Hematopoietic multipotent progenitor cell treated with erythropoietin and hydrocortisone succinate and interleukin-3 and kit ligand, for 4 days (in vitro differentiated cells): ENCODE data around the gene NUCB2.

ENCODE experiments used
- DNase-seq: peaks from one replicate; pipeline ENCODE4 v3.0.0-alpha.2; 2015

The NUCB2 gene

DNA sequence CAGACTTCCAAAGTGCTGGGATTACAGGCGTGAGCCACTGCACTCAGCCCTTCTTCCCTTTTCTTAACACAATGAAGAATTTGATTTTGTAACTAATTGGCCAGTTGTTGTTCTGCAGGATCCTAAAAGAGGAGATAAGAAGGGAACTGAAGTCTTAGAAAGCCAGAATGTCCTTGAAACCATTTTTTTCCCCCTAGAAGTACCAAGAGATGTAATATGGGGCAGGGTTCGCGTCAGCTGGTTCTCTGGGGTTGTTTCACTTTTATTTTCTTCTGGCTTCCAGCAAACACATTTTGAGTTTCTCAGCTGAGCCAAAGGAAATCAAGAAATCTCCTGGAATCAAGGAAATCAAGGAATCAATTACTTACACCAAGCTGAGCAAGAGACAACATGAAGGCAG, 7.6 kb upstream of the NUCB2 start:
- DNase-seq: no peak

DNA sequence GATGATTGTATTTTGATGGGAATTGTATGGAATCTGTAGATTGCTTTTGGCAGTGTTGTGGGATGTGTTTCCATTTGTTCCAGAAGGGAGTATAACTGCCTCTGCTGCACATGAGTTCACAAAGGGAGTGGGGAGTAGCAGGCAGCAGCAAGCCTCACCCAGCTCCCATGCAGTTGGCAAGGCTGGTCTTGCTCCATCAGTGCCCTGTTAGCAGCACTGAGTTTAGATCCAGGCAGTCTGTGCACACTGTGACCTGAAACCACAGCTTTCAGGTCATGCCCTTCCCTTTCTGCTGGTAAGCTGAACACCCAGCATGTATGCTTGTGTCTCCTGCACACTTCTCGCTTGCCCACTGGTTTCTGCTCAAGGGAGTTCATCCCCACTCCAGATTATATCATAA, 3.7 kb upstream of the NUCB2 start:
- peak; percentile 39 for DNase-seq

DNA sequence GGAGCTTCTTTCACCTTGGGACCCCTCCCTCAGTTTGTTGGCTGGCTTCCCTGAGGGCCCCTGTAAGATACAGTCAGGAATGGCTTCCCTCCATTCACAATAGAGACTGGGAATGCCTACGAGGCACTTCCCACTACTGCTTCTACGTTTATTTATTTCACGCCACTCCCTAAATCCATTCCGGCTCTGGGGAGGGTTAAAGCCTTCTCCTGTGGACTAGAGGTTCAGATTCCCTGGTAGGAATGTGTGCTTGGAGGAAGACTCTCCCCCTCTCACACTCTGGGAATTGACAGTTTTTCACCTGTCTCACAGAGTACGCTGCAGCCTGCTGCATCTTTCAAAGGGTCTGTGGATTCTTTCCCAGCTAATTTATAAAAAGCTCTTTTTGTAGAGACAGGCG, 3.3 kb upstream of the NUCB2 start:
- no peak for DNase-seq

DNA sequence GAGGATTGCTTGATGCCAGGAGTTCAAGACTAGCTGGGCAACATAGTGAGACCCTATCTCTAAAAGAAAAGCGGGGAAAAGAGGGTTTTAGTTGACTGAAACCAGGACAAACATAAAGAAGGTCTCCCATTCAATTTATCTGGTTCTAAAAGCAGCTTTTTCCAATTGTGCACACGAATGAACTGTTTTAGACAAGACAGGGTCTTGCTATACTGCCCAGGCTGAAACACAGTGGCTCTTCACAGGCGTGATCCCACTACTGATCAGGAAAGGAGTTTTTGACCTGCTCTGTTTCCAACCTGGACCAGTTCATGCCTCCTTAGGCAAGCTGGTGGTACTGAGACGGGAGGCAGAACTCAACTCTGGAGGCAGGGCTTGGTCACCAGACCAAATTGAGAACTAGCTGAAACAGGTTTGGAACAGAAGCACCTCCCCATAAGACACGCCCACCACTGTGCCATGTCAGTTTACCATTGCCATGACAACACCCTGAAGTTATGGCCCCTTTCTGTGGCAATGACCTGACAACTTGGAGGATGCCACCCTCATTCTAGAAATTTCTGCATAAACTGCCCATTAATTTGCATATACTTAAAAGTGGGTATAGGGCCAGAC, 2.8 kb upstream of the NUCB2 start:
- peak; percentile 90 for DNase-seq

DNA sequence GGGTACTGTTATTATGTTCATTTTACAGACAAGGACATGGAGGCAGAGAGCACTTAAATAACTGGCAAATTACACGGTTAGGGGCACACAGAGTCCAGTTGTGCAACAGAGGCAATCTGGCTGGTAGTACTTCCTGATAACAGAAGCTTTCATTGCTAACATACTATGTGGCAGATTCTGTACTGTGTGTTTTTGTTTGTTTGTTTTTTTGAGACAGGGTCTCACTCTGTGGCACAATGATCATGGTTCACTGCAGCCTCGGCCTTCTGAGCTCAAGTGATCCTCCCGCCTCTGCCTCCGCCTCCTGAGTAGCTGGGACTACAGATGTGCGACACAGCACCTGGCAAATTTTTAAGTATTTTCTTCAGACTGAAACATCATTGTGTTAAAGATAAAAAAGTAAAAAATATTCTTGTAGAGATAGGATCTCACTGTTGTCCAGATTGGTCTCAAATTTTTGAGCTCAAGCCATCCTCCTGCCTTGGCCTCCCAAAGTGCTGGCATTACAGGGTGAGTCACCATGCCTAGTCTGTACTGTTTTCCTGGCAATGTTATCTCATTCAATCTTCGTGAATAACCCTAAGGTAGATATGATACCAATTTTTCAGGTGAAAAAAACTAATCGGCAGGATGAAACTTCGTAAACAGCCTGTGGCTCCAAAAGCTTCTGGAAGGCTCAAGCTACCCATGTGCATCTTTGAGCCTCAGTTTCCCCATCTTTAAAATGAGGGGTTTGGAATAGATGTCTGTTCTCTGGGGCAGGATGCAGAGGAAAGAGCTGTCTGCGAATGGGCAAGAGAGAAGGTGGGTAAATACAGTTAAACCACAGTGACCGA, 921 bp upstream of the NUCB2 start:
- peak; percentile 77 for DNase-seq

DNA sequence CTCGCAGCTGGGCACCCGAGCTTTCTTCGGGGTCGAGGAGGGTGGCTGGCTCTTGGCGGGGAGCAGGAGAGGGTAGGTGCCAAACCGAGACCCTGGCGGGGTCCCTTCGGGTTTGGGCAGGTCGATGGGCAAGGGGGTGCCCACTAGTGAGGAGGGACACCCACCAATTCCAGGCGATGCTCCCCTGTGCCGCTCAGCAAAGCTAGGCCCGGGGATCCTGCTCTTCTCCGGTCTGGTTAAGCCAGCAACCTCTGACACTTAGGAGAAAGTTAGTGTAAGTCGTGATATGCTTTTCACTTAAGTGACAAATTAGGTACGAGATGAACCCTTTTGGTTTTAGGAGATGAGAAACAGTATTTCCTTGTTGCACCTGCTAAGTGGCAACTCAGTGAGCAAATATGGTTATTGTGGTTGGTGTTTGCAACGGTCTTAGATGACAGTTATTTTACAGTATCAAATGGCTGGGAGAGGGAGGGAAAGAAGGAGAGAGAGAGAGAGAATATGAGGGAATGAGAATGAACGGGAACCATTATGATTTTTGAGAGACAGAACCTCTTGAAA, 565 bp downstream of the NUCB2 start:
- peak; percentile 88 for DNase-seq

DNA sequence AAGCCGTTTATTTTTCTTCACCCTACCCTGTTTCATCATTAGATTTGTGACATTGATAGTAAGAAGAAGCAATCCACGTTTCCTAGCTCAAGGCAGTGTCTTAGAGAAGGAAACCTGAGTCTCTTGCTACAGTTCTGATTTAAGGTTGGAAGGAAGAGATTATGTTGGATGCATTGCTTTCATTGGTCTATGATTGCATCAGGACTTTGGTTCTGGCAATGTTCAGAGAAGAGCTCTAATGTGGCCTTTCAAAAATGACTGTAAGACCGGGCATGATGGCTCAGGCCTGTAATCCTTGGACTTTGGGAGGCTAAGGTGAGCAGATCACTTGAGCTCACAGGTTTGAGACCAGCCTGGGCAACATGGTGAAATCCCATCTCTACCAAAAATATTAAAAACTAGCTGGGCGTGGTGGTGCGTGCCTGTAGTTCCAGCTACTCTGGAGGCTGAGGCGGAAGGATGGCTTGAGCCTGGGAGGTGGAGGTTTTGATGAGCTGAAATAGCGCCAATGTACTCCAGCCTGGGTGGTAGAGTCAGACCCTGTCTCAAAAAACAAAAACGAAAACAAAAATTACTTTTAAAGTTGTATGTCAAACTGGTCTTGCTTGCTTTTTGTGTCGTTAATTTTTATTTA, 4.1 kb downstream of the NUCB2 start:
- no peak for DNase-seq

DNA sequence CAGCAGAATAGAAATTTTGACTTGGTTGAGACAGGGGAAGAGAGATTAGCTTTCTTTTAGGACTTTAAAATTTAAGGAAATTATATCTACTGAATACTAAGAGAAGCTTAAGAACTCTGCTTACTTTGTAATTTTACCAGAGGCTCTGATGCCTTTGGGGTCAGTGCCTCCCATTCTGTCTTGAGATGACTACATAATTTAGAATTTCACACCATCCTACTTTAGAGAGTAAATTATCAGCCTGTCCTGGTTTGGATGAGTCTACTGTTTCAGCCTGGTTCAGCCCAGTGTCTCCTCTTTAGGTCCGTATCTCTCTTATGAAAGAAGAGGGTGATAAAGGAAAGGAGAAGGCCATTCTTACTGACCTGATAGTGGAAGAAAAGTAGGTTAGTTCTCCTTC, 9.8 kb downstream of the NUCB2 start:
- DNase-seq: no peak

DNA sequence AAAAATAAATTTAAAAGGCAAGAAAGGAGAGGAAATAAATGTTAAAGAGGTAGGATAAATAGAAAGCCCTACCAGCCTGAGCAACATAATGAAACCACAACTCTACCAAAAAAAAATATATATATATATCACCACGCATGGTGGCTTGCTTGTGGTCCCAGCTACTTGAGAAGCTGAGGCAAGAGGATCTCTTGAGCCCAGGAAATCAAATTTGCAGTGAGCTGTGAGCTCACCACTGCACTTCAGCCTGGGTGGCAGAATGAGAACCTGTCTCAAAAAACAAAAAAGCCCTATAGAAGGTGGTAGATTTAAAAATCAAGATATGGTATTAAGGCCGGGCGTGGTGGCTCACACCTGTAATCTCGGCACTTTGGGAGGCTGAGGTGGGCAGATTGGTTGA, 10.5 kb downstream of the NUCB2 start:
- no peak for DNase-seq

DNA sequence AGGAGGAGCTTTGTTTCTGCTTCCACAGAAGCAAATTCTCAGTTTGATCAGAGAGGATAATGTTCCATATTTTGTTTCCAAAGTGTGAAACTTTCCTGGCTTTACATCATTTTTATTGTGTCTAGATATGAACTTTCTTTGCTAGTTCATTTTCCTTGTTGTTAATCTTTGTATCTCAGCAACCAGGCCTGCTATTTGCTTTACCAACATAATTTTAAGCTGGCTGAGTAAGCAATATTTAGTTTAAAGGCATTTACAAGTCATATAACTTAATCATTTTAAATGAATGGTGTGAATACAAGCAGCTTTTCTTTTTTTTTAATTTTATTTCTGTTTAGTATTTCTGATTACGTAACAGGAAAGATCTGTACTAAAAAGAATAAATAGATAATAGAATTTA, 15.2 kb downstream of the NUCB2 start:
- no peak for DNase-seq

DNA sequence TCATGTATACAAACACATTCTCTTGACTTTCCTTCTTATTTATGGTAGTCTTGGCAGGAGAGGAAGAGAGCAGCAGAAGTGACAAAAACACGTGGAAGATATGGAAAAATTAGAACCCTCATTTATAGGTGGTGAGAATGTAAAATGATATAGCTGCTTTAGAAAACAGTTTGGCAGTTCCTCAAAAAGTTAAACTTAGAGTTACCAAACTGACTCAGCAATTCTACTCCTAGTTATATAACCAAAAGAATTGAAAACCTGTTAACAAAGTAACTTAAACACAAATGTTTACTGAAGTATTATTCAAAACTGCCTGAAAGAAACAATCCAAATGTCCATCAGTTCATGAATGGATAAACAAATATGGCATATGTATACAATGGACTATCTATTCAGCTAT, 16.8 kb downstream of the NUCB2 start:
- DNase-seq: peak; percentile 48

DNA sequence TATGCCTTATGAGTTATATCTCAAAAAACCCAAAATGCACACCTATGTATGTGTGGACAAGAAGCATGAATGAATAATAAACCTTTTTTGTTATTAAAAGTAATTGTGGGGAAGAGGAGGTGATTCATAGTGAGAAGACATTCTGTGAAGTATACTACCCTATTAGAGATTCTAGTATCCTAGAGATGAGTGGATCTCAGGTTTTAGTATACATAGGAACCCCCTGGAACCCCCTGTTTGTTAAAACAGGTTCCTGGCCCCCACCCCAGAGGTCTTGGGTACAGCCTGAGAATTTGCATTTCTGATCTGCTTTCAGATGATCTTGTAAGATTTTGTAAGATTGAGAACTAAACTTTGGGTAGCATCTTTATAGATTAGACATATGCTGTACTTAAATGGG, 17.5 kb downstream of the NUCB2 start:
- DNase-seq: no peak

DNA sequence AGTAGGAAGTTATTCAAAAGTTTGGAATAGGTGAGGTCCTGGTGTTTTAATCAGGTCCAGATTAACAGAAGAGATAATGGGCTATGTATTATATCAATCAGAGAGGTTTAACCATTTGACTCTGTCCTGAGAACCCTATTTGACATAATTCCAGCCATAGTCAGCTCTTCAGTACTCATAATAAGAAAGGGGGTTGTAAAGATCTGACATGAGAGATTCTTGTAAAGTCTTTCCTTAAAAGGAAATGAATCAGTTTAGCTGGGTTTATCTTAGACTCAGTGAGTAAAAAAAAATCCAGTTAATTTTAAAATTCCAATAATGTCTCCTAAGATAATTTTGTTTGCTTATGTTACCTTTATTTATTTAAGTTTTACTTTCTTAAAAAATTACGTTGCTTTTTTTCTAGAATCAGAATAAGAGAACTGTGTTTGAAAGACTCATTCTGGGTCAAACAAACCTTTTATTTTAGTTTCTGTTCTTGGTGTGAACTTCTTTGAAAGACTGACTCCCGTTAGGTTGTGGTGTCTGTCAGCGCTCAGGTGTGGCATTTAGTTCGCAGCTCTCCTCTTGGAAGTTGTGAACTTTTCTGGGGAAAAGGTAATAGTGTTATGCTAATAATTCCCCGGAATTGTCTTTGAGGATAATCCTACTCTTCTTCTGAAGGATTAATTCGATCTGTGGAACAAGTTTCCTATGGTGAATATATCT, 20.5 kb downstream of the NUCB2 start:
- no peak for DNase-seq

DNA sequence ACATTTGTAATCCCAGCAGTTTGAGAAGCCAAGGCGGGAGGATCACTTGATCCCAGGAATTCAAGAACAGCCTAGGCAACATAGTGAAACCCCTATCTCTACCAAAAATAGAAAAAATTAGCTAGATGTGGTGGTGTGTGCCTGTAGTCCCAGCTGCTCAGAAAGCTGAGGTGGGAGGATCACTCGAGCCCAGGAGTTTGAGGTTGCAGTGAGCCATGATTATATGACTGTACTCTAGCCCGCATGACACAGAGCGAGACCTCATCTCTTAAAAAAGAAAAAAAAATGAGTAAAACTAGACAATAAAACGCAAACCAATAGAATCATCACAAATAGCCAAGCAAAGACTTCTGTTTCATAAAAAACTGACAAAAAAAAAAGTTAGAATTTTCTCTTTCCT, 21.8 kb downstream of the NUCB2 start:
- DNase-seq: no peak

DNA sequence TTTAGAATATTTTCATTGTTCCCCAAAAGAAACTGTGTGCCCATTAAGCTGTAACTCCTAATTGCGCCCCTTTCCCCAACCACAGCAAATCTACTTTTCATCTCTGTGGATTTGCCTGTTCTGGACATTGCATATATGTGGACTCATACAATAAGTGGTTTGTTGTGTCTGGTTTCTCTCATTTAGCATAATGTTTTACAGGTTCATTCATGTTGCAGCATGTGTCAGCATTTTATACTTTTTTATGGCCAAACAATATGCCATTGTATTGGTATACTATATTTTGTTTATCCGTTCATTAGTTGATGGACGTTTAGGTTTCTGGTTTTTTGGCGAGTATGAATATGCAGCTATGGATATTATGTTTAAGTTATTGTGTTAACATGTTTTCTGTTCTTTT, 23.8 kb downstream of the NUCB2 start:
- DNase-seq: no peak

DNA sequence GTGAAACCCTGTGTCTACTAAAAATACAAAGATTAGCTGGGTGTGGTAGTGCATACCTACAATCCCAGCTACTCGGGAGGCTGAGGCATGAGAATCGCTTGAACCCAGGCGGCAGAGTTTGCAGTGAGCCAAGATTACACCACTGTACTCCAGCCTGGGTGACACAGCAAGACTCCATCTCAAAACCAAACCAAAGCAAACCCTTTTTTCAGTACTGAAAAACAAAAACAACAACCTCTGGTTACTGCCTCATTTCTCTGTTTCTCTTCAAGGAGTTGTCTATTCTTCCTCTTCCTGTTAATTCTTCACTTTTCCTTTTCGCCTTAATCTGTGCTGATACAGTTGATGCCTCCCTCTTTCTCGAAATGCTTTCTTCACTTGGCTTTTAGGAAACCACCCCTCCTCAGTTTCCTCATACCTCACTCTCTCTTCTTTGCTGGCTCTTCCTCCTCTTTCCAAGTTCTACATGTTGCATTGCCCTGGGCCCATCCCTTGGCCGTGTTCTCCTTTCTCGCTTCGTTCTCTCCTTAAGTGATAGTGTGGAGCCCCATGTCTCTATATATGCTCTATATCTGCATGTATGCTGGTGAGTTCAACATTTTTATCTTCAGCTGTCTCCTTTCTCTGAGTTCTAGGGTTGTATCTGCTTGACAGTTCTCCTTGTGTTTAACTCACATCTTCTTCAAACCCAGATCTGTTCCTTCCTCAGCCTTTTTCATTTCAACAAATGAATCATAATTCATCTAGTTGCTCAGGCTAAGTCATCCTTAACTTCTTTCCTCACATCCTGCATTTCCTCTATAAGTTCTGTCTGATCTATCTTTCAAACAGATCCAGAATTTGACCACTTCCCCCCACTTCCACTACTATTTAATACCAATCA, 37.1 kb downstream of the NUCB2 start:
- no peak for DNase-seq

DNA sequence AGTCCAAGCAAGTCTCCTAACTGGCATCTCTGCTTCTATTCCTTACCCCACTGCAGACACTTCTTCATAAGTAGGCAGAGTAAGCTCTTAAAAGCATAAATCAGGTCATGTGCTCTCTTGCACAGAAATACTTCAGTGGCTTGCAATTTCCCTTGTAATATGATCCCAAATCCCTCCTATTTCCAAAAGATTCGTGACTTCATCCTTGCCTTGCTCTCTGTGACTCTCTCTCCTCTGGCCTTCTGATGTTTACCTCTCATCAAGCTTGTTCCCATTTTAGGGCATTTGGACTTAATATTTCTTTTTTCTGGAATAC, 37.7 kb downstream of the NUCB2 start:
- no peak for DNase-seq

DNA sequence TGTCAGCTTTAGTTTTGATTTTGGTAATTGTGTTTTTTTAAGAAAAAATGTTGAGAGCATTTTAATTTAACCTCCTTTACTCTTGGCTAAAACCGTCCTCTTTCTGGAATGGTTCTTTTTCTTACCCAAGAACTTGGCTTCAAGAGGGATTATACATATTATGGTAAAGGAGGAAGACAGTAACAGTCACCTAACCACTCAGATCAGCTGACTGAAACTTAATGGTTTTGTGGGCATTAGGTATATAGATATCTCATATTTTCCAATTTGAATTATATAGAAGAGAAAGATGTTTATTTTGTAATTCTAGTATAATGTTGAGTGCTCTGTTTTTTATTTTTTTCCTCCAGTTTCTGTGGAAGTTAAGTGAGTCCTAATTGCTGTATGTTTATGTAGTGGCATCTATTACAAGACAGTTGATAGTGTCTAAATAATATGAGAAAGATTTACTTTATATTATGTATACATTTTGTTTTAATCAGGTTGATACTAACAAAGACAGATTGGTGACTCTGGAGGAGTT, 38.4 kb downstream of the NUCB2 start:
- no peak for DNase-seq

DNA sequence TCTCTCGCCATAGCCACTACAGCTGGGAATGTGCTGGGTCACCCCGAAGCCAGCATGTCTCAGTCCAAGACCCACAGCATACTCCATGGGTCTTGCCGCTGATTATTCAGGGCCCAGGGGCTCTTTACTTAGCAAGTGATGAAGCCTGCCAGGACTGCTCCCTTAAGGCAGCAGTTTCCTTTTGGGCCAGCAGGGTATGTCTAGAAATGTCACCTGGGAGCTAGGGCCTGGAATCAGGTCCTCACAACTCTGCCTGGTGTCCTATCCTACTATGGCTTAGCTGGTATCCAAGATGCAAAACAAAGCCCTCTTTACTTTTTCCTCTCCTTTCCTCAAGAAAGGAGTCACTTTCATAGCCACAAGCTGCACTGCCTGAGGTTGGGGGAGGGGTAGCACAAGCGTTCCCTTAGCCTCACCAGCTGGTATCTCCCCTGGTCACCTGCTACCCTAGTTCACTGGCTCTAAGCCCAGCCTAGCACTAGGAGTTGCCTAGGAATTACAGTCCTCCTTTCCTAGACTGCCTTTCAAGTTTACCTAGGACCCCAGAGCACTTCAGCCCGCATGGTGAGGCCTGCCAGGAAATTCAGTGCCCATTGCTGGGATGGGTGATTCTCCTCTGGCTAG, 52.4 kb downstream of the NUCB2 start:
- DNase-seq: peak; percentile 22

DNA sequence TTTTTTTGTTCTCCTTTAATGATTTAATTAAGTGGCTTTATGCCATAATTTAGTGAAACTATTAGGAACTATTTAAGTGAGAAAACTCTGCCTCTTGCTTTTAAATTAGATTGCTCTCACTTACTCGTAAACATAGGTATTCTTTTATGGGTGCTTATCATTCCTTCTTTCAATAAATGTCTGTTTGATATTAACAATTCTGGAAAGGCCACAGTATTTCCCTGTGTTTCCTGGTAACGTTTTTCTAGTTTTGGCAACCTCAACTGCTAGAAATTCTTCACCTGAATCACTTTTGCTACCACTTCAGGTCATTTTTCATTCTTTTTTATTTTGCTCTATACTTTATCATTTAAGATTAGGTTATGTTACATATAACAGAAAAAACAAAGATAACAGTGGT, 55.1 kb downstream of the NUCB2 start:
- no peak for DNase-seq

DNA sequence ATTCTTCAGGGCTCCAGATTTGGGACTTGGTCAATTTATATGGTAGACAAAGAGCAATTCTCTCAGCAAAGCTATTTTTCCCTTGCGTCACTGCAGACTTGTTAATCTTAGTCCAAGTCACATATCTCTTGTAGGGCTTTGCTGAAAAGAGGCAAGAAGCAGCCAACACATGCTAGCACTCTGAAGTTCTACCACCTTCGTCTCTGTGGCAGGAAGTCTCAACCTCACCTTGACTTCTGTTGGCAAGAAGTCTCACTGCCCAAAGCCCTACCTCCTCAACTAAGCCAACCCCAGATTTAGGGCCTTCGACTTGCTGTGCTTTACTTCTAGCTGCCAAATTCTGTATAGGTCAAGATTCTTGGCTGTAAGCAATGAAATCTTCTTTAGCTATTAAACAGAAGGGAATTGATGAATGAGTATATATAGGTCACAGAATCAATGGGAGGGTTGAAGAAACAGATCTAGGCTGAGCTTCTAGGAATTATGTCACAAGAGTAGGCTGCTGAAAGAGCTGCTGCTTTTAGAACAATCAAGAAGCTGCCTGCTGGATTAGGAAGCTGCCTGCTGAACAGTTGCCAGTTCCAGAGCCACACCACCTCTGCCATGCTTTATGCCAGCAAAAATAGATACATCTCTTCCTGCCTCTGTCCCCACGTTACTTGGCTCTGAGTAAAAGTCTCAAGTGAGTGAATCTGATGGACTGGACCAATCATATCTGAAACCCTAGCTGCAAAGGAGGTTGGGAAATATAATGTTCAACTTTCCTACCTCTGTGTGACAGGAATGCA, 57.5 kb downstream of the NUCB2 start:
- DNase-seq: no peak
